K562 (cell line): ENCODE results near the gene GADD45GIP1. TPM values are rescaled to one million over a fixed set of nuclear protein-coding genes. Genes with fewer than 3 reads are reported as not detected.
A peak's percentile ranks its signal among the peaks of the same experiment; 100 is the strongest.

Experiments used
- CHD2 ChIP-seq: IDR thresholded peaks from 2 replicates; pipeline ENCODE4 v1.6.1; 2011; ENCODE audit warnings: low read depth, low read length
- ESRRA ChIP-seq: fragments of 450-650 bp; IDR thresholded peaks from 2 replicates; pipeline ENCODE4 v1.6.1; 2014; ENCODE audit warnings: low read depth, mild to moderate bottlenecking, moderate library complexity, borderline replicate concordance
- FOXM1 ChIP-seq, 2 experiments: fragments of 450-650 bp in 1 of 2; sonication (generic) in 1 of 2; formaldehyde crosslinking in 1 of 2; IDR thresholded peaks; 2 replicates each; pipeline versions ENCODE4 v1.6.1 to v1.9.0; 2017 to 2022; ENCODE audit warnings: low read depth in 2 of 2, mild to moderate bottlenecking in 2 of 2, missing genetic modification reagents in 1 of 2, moderate library complexity in 1 of 2
- GABPB2 ChIP-seq: fragments of 250-450 bp; sonication (Bioruptor Pico); conservative IDR thresholded peaks from 2 replicates; pipeline ENCODE4 v1.5.1; 2021; ENCODE audit warnings: mild to moderate bottlenecking
- HES1 ChIP-seq: fragments of 450-650 bp; IDR thresholded peaks from 2 replicates; pipeline ENCODE4 v1.6.1; 2016; ENCODE audit warnings: low read depth, mild to moderate bottlenecking, moderate library complexity
- KLF6 ChIP-seq: fragments of 250-450 bp; sonication (Bioruptor Pico); IDR thresholded peaks from 2 replicates; pipeline ENCODE4 v1.4.0; 2020; ENCODE audit warnings: mild to moderate bottlenecking, moderate library complexity, borderline replicate concordance
- MCM2 ChIP-seq: fragments of 450-650 bp; IDR thresholded peaks from 2 replicates; pipeline ENCODE4 v1.6.1; 2017; ENCODE audit warnings: low read depth, mild to moderate bottlenecking
- MYBL2 ChIP-seq, 2 experiments: fragments of 450-650 bp in 1 of 2; sonication (generic) in 1 of 2; formaldehyde crosslinking in 1 of 2; IDR thresholded peaks; 2 replicates each; pipeline versions ENCODE4 v1.6.1 to v1.8.1; 2017 to 2022; ENCODE audit warnings: borderline replicate concordance in 1 of 2, inconsistent platforms in 1 of 2, low read depth in 1 of 2, mild to moderate bottlenecking in 1 of 2, missing genetic modification reagents in 1 of 2, moderate library complexity in 1 of 2
- PKNOX1 ChIP-seq: fragments of 450-650 bp; IDR thresholded peaks from 2 replicates; pipeline ENCODE4 v1.6.1; 2016
- RBM14 ChIP-seq: fragments of 200-400 bp; formaldehyde crosslinking; IDR thresholded peaks from 2 replicates; pipeline ENCODE4 v1.6.1; 2018; ENCODE audit warnings: low read depth, mild to moderate bottlenecking, low read length, moderate library complexity, borderline replicate concordance; ENCODE audit not compliant: insufficient read depth
- RBM39 ChIP-seq: fragments of 200-400 bp; formaldehyde crosslinking; optimal IDR thresholded peaks from 2 replicates; pipeline ENCODE3; 2018; ENCODE audit warnings: low read depth, low read length
- SMARCA4 ChIP-seq: fragments of 450-650 bp; IDR thresholded peaks from 2 replicates; pipeline ENCODE4 v1.6.1; 2016
- SNAPC5 ChIP-seq: fragments of 250-450 bp; sonication (Bioruptor Pico); IDR thresholded peaks from 2 replicates; pipeline ENCODE4 v1.8.0; 2021; ENCODE audit warnings: moderate library complexity, mild to moderate bottlenecking, inconsistent platforms
- ZNF766 ChIP-seq: fragments of 200-800 bp; sonication (Bioruptor generic); conservative IDR thresholded peaks from 2 replicates; pipeline ENCODE4 v1.6.1; 2016; ENCODE audit warnings: missing genetic modification characterization, missing compliant biosample characterization
- polyA plus RNA-seq, 8 experiments: library from polyadenylated mRNA; depleted of rRNA in 4 of 8; stranded (reverse) in 5 of 8; unstranded in 3 of 8; fragments of >200 nt; fragmentation: Nextera tagmentation in 2 of 8; fragmentation: Illumina TruSeq in 1 of 8; extraction: Ambion mirVana in 2 of 8; extraction: Trizol in 1 of 8; gene quantifications; 2 replicates each; pipeline versions ENCODE4 v1.2.1 to v1.2.3, GENCODE V29; 2011 to 2014; ENCODE audit warnings: inconsistent platforms in 1 of 8, missing spikeins in 1 of 8
- total RNA-seq, 7 experiments: library from RNA; depleted of rRNA in 6 of 7; stranded (reverse); fragments of >200 nt in 6 of 7; fragmentation: Illumina TruSeq in 2 of 7; extraction: Trizol in 2 of 7; gene quantifications; 2 replicates each; pipeline versions ENCODE4 v1.2.1 to v1.2.3, GENCODE V29; 2011 to 2021; ENCODE audit warnings: low replicate concordance in 1 of 7
- TF ChIP-seq, protein P1 (sequence below): IDR thresholded peaks from 2 replicates; pipeline ENCODE4 v1.6.1; 2012; ENCODE audit warnings: low read depth, low read length, improper control_type of control experiment, borderline replicate concordance
- TF ChIP-seq, protein P2 (sequence below): sonication (generic); formaldehyde crosslinking; IDR thresholded peaks from 2 replicates; pipeline ENCODE4 v1.8.1; 2023; ENCODE audit warnings: mild to moderate bottlenecking, missing genetic modification reagents, moderate library complexity
- TF ChIP-seq, protein P3 (sequence below), 2 experiments: fragments of 450-650 bp in 1 of 2; sonication (generic) in 1 of 2; formaldehyde crosslinking in 1 of 2; IDR thresholded peaks in 1 of 2; conservative IDR thresholded peaks in 1 of 2; 2 replicates each; pipeline versions ENCODE4 v1.6.1 to v1.8.1; 2016 to 2023; ENCODE audit warnings: mild to moderate bottlenecking in 2 of 2, moderate library complexity in 2 of 2, inconsistent platforms in 1 of 2, missing genetic modification reagents in 1 of 2
- TF ChIP-seq, protein P4 (sequence below): fragments of 450-650 bp; IDR thresholded peaks from 2 replicates; pipeline ENCODE4 v1.6.1; 2016; ENCODE audit warnings: missing biosample characterization, missing genetic modification characterization

GADD45GIP1 gene
- total and polyA plus RNA-seq, 9 of the 15 experiments (the other 6 are each of a cell fraction or from before 2014, with no cell fraction given): 5.1 to 161 (median 29.2) TPM

GRCh38 chr19:12985049-12985776 lies 28.2 kb upstream of the GADD45GIP1 start (continued):
- TF ChIP-seq PKNOX1 (peak; percentile 75), HES1 (no peak), MCM2 (no peak), GABPB2 (CRISPR knock-in tag) (no peak), SMARCA4 (no peak), FOXM1 (IDR thresholded peaks at IDR 0.05; ENCODE audit: low read depth) (no peak), FOXM1 (CRISPR knock-in tag; IDR thresholded peaks at IDR 0.05; ENCODE audit: low read depth) (no peak), RBM14 (no peak), CHD2 (no peak), KLF6 (no peak), MYBL2 (IDR thresholded peaks at IDR 0.05; ENCODE audit: low read depth) (no peak), MYBL2 (CRISPR knock-in tag; IDR thresholded peaks at IDR 0.05; ENCODE audit: borderline replicate concordance) (no peak), RBM39 (no peak), ESRRA (peak; percentile 60; the same call in 1 of the 2 replicates), SNAPC5 (CRISPR knock-in tag) (no peak), ZNF766 (CRISPR knock-in tag) (no peak; the same call in 1 of the 2 replicates)
- TF ChIP-seq, protein P1, sequence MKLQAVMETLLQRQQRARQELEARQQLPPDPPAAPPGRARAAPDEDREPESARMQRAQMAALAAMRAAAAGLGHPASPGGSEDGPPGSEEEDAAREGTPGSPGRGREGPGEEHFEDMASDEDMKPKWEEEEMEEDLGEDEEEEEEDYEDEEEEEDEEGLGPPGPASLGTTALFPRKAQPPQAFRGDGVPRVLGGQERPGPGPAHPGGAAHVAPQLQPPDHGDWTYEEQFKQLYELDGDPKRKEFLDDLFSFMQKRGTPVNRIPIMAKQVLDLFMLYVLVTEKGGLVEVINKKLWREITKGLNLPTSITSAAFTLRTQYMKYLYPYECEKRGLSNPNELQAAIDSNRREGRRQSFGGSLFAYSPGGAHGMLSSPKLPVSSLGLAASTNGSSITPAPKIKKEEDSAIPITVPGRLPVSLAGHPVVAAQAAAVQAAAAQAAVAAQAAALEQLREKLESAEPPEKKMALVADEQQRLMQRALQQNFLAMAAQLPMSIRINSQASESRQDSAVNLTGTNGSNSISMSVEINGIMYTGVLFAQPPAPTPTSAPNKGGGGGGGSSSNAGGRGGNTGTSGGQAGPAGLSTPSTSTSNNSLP: no peak
- TF ChIP-seq, protein P2, sequence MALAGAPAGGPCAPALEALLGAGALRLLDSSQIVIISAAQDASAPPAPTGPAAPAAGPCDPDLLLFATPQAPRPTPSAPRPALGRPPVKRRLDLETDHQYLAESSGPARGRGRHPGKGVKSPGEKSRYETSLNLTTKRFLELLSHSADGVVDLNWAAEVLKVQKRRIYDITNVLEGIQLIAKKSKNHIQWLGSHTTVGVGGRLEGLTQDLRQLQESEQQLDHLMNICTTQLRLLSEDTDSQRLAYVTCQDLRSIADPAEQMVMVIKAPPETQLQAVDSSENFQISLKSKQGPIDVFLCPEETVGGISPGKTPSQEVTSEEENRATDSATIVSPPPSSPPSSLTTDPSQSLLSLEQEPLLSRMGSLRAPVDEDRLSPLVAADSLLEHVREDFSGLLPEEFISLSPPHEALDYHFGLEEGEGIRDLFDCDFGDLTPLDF (CRISPR knock-in tag): no peak
- TF ChIP-seq, protein P3, sequence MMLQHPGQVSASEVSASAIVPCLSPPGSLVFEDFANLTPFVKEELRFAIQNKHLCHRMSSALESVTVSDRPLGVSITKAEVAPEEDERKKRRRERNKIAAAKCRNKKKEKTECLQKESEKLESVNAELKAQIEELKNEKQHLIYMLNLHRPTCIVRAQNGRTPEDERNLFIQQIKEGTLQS (IDR thresholded peaks at IDR 0.05): no peak
- TF ChIP-seq, protein P3 (CRISPR knock-in tag; conservative IDR thresholded peaks at IDR 0.05): peak; percentile 51; the same call in 1 of the 2 replicates
- TF ChIP-seq, protein P4, sequence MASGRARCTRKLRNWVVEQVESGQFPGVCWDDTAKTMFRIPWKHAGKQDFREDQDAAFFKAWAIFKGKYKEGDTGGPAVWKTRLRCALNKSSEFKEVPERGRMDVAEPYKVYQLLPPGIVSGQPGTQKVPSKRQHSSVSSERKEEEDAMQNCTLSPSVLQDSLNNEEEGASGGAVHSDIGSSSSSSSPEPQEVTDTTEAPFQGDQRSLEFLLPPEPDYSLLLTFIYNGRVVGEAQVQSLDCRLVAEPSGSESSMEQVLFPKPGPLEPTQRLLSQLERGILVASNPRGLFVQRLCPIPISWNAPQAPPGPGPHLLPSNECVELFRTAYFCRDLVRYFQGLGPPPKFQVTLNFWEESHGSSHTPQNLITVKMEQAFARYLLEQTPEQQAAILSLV: no peak
